Measurements from ENCODE around the gene NECAB3.

NECAB3 gene

GRCh38 chr20:33622705-33623365, 51.4 kb downstream of the NECAB3 start:
- H3K27ac ChIP-seq: no peak overlapping the region
- no peak for DNase-seq
- no peaks in the 10 kb centered on the region for H3K9me3 ChIP-seq (ENCODE audit: severe bottlenecking)
- TF ChIP-seq, protein P1, sequence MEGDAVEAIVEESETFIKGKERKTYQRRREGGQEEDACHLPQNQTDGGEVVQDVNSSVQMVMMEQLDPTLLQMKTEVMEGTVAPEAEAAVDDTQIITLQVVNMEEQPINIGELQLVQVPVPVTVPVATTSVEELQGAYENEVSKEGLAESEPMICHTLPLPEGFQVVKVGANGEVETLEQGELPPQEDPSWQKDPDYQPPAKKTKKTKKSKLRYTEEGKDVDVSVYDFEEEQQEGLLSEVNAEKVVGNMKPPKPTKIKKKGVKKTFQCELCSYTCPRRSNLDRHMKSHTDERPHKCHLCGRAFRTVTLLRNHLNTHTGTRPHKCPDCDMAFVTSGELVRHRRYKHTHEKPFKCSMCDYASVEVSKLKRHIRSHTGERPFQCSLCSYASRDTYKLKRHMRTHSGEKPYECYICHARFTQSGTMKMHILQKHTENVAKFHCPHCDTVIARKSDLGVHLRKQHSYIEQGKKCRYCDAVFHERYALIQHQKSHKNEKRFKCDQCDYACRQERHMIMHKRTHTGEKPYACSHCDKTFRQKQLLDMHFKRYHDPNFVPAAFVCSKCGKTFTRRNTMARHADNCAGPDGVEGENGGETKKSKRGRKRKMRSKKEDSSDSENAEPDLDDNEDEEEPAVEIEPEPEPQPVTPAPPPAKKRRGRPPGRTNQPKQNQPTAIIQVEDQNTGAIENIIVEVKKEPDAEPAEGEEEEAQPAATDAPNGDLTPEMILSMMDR (IDR thresholded peaks at IDR 0.05; ENCODE audit: low read depth, low read length): no peak
- H3K4me3 ChIP-seq (ENCODE audit: low read depth, low read length): no peak overlapping the region
- no peaks in the 10 kb centered on the region for H3K27me3 ChIP-seq (ENCODE audit: insufficient read depth, low read depth, severe bottlenecking)
- H3K36me3 ChIP-seq: peaks cover 66% of the 10 kb centered on the region

- DNase-seq: no peak
- peaks cover 63% of the 10 kb centered on the region for H3K36me3 ChIP-seq
- H3K27ac ChIP-seq: no peak overlapping the region
- TF ChIP-seq, protein P1 (IDR thresholded peaks at IDR 0.05; ENCODE audit: low read depth, low read length): no peak
- H3K9me3 ChIP-seq (ENCODE audit: severe bottlenecking): no peaks in the 10 kb centered on the region
- H3K4me3 ChIP-seq (ENCODE audit: low read depth, low read length): no peak overlapping the region
- no peaks in the 10 kb centered on the region for H3K27me3 ChIP-seq (ENCODE audit: insufficient read depth, low read depth, severe bottlenecking)
Measured at GRCh38 chr20:33621717-33622400, 52.4 kb downstream of the NECAB3 start.

DNA sequence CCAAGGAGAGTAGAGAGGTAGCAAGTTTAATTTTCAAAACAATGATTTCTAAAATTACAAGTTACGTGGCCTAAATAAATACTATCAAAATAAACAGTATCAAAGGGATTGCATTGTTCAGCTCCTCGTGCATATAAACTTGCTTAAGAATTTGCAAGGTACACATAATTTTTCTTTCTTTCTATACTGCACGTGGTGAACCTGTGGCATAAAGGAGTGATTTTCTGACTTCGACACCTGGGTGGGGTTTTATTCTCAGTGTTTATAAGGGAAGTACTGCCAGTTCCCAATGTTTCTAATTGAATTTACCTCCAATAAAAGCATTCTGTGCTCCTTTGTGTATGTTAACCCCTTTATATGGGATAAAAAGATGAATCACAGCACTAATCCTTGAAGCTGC, 62.2 kb downstream of the NECAB3 start:
- Histone ChIP-seq H3K4me3 (ENCODE audit: low read depth, low read length) (no peak overlapping the region), H3K9me3 (ENCODE audit: severe bottlenecking) (no peaks in the 10 kb centered on the region), H3K27ac (no peak overlapping the region), H3K27me3 (ENCODE audit: insufficient read depth, low read depth, severe bottlenecking) (no peaks in the 10 kb centered on the region), H3K36me3 (peaks cover 75% of the 10 kb centered on the region)
- DNase-seq: no peak
- TF ChIP-seq, protein P1 (IDR thresholded peaks at IDR 0.05; ENCODE audit: low read depth, low read length): no peak

- TF ChIP-seq, protein P1 (IDR thresholded peaks at IDR 0.05; ENCODE audit: low read depth, low read length): no peak
- Histone ChIP-seq H3K27me3 (ENCODE audit: insufficient read depth, low read depth, severe bottlenecking) (no peaks in the 10 kb centered on the region), H3K36me3 (peaks cover 71% of the 10 kb centered on the region), H3K9me3 (ENCODE audit: severe bottlenecking) (no peaks in the 10 kb centered on the region), H3K4me3 (ENCODE audit: low read depth, low read length) (no peak overlapping the region), H3K27ac (no peak overlapping the region)
- DNase-seq: no peak
Measured at GRCh38 chr20:33611106-33611505, 63.1 kb downstream of the NECAB3 start.

DNA sequence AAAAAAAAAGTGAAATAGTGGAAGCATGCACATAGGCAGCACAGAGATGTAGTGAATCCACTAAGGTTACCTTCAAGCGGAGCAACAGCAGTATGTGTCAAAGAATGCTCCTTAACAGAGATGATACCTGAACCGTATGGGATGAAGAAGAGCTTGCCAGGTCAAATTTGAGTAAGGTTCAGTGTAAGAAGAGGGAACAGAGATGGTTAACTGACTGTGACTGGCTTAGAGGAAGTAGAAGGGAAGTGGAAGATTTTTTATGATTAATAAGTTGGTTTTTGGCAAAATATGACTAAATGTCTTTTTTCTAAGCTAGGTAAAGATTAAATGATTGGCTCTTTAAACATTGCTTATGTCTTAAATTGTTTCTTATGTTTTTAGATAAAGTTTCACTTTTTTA, 64.7 kb downstream of the NECAB3 start:
- Histone ChIP-seq H3K4me3 (ENCODE audit: low read depth, low read length) (no peak overlapping the region), H3K27ac (no peak overlapping the region), H3K36me3 (peaks cover 60% of the 10 kb centered on the region), H3K27me3 (ENCODE audit: insufficient read depth, low read depth, severe bottlenecking) (no peaks in the 10 kb centered on the region), H3K9me3 (ENCODE audit: severe bottlenecking) (no peaks in the 10 kb centered on the region)
- no peak for DNase-seq
- TF ChIP-seq, protein P1 (IDR thresholded peaks at IDR 0.05; ENCODE audit: low read depth, low read length): no peak
